Neutrophil (primary cell): ENCODE data around the gene ANKRD44.

Source experiments
- H3K27ac ChIP-seq: fragments of 200-600 bp; sonication (generic); 2 replicates; pipeline ENCODE4 v1.5.1; 2016; ENCODE audit warnings: mild to moderate bottlenecking, moderate library complexity
- H3K27me3 ChIP-seq: fragments of 200-600 bp; sonication (generic); 2 replicates; pipeline ENCODE4 v1.6.0; 2016; ENCODE audit warnings: mild to moderate bottlenecking
- H3K36me3 ChIP-seq: fragments of 200-600 bp; sonication (generic); 2 replicates; pipeline ENCODE4 v1.5.1; 2017
- H3K4me1 ChIP-seq, 2 experiments: fragments of 200-600 bp in 1 of 2; sonication (generic) in 1 of 2; 1 replicate in 1 of 2; 2 replicates in 1 of 2; pipeline versions ENCODE4 v1.5.1 to v1.6.1; 2013 to 2016; ENCODE audit warnings: low read depth in 1 of 2, low read length in 1 of 2, mild to moderate bottlenecking in 1 of 2, moderate library complexity in 1 of 2; ENCODE audit not compliant: control insufficient read depth in 1 of 2, insufficient read depth in 1 of 2
- H3K4me3 ChIP-seq, 2 experiments: fragments of 200-600 bp in 1 of 2; sonication (generic) in 1 of 2; 1 replicate in 1 of 2; 2 replicates in 1 of 2; pipeline ENCODE4 v1.5.1; 2013 to 2016; ENCODE audit warnings: low read depth in 1 of 2, low read length in 1 of 2, mild to moderate bottlenecking in 1 of 2, moderate library complexity in 1 of 2
- H3K9me3 ChIP-seq: fragments of 200-600 bp; sonication (generic); 2 replicates; pipeline ENCODE4 v1.5.1; 2016
- TF ChIP-seq, protein P1 (sequence below): fragments of 200-600 bp; sonication (generic); IDR thresholded peaks from 2 replicates; pipeline ENCODE4 v1.5.1; 2016; ENCODE audit warnings: antibody characterized with exemption

ANKRD44 gene

DNA sequence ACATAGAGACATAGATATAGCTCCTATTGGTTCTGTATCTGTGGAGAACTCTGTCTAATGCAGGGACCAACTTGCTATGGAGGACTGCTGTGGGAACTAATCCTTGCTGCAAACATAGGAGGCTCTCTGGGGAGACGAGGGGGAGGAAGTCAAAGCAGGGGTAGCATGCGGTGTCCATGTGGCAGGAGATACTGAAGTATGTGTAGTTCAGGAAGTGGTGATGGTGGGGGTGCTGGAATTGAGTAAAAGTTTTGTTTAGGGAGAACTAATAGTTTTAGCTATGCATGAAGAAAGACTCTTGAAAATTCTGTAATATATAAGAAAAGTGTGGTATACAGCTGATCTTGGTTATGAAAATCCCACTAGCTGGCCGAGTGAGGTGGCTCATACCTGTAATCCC lies 62.0 kb downstream of the ANKRD44 start:
- no peaks in the 10 kb centered on the region for H3K27me3 ChIP-seq
- H3K36me3 ChIP-seq = no peaks in the 10 kb centered on the region
- H3K9me3 ChIP-seq = no peaks in the 10 kb centered on the region
- peak overlapping the region in 1 of 2 experiments; percentile 11 for H3K4me3 ChIP-seq
- TF ChIP-seq, protein P1, sequence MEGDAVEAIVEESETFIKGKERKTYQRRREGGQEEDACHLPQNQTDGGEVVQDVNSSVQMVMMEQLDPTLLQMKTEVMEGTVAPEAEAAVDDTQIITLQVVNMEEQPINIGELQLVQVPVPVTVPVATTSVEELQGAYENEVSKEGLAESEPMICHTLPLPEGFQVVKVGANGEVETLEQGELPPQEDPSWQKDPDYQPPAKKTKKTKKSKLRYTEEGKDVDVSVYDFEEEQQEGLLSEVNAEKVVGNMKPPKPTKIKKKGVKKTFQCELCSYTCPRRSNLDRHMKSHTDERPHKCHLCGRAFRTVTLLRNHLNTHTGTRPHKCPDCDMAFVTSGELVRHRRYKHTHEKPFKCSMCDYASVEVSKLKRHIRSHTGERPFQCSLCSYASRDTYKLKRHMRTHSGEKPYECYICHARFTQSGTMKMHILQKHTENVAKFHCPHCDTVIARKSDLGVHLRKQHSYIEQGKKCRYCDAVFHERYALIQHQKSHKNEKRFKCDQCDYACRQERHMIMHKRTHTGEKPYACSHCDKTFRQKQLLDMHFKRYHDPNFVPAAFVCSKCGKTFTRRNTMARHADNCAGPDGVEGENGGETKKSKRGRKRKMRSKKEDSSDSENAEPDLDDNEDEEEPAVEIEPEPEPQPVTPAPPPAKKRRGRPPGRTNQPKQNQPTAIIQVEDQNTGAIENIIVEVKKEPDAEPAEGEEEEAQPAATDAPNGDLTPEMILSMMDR = no peak
- peaks cover 34 to 40% of the 10 kb centered on the region in 2 experiments for H3K4me1 ChIP-seq
- H3K27ac ChIP-seq = peak overlapping the region; percentile 64

DNA sequence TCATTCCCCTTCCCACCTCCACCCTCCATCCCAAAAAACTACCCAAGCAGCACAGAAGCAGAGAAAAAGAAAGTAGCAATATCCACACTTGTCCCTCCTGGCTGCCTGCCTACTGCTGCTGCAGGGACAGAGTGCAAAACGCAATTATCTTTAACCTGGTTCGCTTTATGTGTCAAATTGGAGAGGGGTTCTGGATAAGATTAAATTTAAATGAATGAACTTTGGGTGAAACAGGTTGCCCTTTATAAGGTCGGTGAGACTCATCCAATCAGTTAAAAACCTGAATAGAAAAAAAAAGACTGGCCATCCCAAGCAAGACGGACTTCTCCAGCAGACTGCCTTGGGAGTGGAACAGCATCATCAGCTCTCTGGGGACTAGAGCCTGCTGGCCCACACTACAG lies 62.6 kb downstream of the ANKRD44 start:
- TF ChIP-seq, protein P1 = no peak
- Histone ChIP-seq H3K36me3 (no peaks in the 10 kb centered on the region), H3K4me1 (peaks cover 28 to 34% of the 10 kb centered on the region in 2 experiments), H3K4me3 (no peak overlapping the region), H3K27ac (peak overlapping the region; percentile 44), H3K9me3 (no peaks in the 10 kb centered on the region), H3K27me3 (no peaks in the 10 kb centered on the region)

DNA sequence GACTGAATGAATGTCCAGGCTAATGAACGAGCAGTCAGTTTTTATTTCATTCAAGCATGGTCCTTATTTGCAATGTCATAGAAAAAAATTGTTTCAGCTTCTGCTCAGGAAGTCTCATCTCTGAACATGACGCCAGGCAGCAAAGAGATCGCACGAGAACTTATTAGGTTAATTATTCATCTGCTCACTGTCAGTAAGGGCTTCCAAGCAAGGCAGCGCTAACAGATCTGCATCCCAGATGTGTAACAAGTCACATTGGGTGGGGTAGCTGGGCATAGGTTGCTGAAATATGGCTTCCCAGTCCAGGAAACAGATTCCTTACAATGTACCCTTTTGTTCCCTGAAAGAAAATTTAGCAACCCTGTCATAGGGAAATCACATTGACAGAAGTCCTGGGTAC lies 63.5 kb downstream of the ANKRD44 start:
- peak overlapping the region; percentile 43 for H3K27ac ChIP-seq
- H3K36me3 ChIP-seq = no peaks in the 10 kb centered on the region
- TF ChIP-seq, protein P1 = no peak
- no peak overlapping the region for H3K4me3 ChIP-seq
- no peaks in the 10 kb centered on the region for H3K9me3 ChIP-seq
- H3K4me1 ChIP-seq = peaks cover 22 to 40% of the 10 kb centered on the region in 2 experiments
- no peaks in the 10 kb centered on the region for H3K27me3 ChIP-seq

DNA sequence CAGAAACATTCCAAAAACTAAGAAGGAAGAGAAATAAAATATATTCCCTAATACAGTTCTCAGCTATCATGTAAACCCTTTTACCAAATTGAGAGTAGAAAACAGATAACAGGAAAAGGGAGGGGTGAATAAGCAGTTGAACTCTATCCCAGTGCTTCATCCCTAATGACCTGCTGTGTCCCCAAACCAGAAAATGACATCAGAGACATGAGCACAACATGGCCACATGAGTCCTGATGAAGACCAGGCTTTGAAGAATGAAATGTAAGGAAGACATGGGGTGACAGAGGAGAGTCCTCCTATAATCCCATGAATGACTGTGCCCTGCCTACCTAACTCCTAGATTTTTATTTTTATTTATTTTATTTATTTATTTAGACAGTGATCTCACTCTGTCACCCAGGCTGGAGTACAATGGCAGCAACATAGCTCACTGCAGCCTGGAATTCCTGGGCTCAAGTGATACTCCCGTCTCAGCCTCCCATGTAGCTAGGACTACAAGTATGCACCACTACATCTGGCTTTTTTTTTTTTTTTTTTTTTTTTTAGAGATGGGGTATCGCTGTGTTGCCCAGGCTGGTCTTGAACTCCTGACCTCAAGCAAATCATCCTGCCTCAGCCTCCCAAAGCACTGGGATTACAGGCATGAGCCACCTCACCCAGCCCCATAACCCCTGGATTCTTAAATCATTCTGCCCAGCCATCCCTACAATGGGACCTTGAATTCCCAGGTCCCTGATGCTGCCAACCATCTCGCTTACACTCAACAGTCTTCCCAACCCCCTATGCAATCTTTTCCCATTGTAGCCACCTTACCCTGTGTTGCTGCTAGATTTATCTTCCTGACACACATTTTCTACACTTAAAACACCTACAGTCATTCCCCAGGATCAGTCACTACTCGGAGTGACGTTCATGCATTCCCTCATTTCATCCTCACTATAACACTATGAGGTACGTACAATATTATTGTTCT lies 64.5 kb downstream of the ANKRD44 start:
- H3K27ac ChIP-seq = peak overlapping the region; percentile 43
- H3K36me3 ChIP-seq = no peaks in the 10 kb centered on the region
- no peak overlapping the region for H3K4me3 ChIP-seq
- TF ChIP-seq, protein P1 = no peak
- H3K9me3 ChIP-seq = no peaks in the 10 kb centered on the region
- H3K4me1 ChIP-seq = peaks cover 25 to 49% of the 10 kb centered on the region in 2 experiments
- no peaks in the 10 kb centered on the region for H3K27me3 ChIP-seq

DNA sequence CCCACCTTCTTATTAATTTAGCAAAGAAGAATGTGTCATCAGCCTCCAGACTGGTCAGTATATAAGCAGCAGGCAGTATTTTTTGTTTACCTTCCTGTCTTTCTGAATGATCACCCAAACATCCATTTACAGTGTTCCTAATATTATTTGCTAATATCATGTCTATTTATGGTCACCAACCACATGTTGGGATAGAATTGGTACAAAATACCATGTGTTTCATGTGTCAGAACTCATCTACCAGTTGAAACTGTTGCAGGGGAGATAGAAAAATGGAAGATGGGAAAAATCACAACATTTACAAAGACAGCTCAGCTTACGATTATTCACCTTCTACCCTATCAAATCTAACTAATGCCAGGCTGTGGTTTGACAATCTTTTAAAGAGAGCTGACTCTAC lies 66.2 kb downstream of the ANKRD44 start:
- Histone ChIP-seq H3K4me1 (peaks cover 30 to 54% of the 10 kb centered on the region in 2 experiments), H3K27me3 (no peaks in the 10 kb centered on the region), H3K9me3 (no peaks in the 10 kb centered on the region), H3K27ac (peak overlapping the region; percentile 40), H3K4me3 (no peak overlapping the region), H3K36me3 (no peaks in the 10 kb centered on the region)
- TF ChIP-seq, protein P1 = no peak
